ENCODE results near the gene MSRB1.
A peak's percentile ranks its signal among the peaks of the same experiment; 100 is the strongest.

Gene MSRB1

GRCh38 chr16:1982991-1983543 is 40.1 kb upstream of the MSRB1 start:
- H3K9me3 Mint-ChIP-seq, result no peaks in the 10 kb centered on the region
- H3K36me3 Mint-ChIP-seq, result peaks cover 15% of the 10 kb centered on the region
- ATAC-seq (ENCODE audit: low read depth) (no peak), DNase-seq (ENCODE audit: low spot score in 2 of 2) (no peak)
- H3K27ac Mint-ChIP-seq, result no peak overlapping the region
- H3K27me3 Mint-ChIP-seq, result peaks cover 9% of the 10 kb centered on the region
- H3K4me3 Mint-ChIP-seq, result peak overlapping the region; percentile 80
- H3K4me1 Mint-ChIP-seq, result peaks cover 13% of the 10 kb centered on the region

GRCh38 chr16:1982013-1982433 is 39.0 kb upstream of the MSRB1 start:
- Mint-ChIP-seq H3K27me3 (peaks cover 11% of the 10 kb centered on the region), H3K9me3 (no peaks in the 10 kb centered on the region), H3K4me1 (peaks cover 13% of the 10 kb centered on the region), H3K36me3 (peaks cover 22% of the 10 kb centered on the region), H3K4me3 (no peak overlapping the region), H3K27ac (no peak overlapping the region)
- ATAC-seq (ENCODE audit: low read depth), result no peak
- DNase-seq (ENCODE audit: low spot score in 2 of 2), result no peak

GRCh38 chr16:1981398-1981836 is 38.4 kb upstream of the MSRB1 start, which contains the start of gene NOXO1:
Gene NOXO1 (minus strand): TSS chr16:1981469. CDS start chr16:1981179, 290 bp downstream.
- Mint-ChIP-seq H3K27me3 (peaks cover 11% of the 10 kb centered on the region), H3K4me1 (peaks cover 13% of the 10 kb centered on the region), H3K36me3 (peaks cover 16% of the 10 kb centered on the region), H3K4me3 (peak within 1 kb of the TSS; percentile 14), H3K27ac (peak within 1 kb of the TSS; percentile 15), H3K9me3 (no peaks in the 10 kb centered on the region)
- ATAC-seq (ENCODE audit: low read depth) (peak; percentile 53), DNase-seq (ENCODE audit: low spot score in 2 of 2) (no peak)

GRCh38 chr16:1980770-1981087 is 37.7 kb upstream of the MSRB1 start:
- ATAC-seq (ENCODE audit: low read depth), result no peak
- Mint-ChIP-seq H3K27ac (no peak overlapping the region), H3K27me3 (peaks cover 11% of the 10 kb centered on the region), H3K4me3 (no peak overlapping the region), H3K9me3 (no peaks in the 10 kb centered on the region), H3K36me3 (peaks cover 19% of the 10 kb centered on the region), H3K4me1 (peaks cover 13% of the 10 kb centered on the region)
- DNase-seq (ENCODE audit: low spot score in 2 of 2), result no peak

- no peak for ATAC-seq (ENCODE audit: low read depth)
- H3K27ac Mint-ChIP-seq, result no peak overlapping the region
- peaks cover 11% of the 10 kb centered on the region for H3K27me3 Mint-ChIP-seq
- H3K9me3 Mint-ChIP-seq, result no peaks in the 10 kb centered on the region
- H3K4me3 Mint-ChIP-seq, result peak overlapping the region; percentile 14
- DNase-seq (ENCODE audit: low spot score in 2 of 2), result no peak
- peaks cover 13% of the 10 kb centered on the region for H3K4me1 Mint-ChIP-seq
- peaks cover 19% of the 10 kb centered on the region for H3K36me3 Mint-ChIP-seq
Observed at GRCh38 chr16:1980030-1980769, 37.2 kb upstream of the MSRB1 start.

GRCh38 chr16:1979271-1980029 is 36.5 kb upstream of the MSRB1 start:
- no peak overlapping the region for H3K4me3 Mint-ChIP-seq
- peak; percentile 16 for ATAC-seq (ENCODE audit: low read depth)
- H3K4me1 Mint-ChIP-seq, result peaks cover 8% of the 10 kb centered on the region
- H3K36me3 Mint-ChIP-seq, result peaks cover 25% of the 10 kb centered on the region
- DNase-seq (ENCODE audit: low spot score in 2 of 2), result peak; percentile 27 to 37
- H3K27ac Mint-ChIP-seq, result no peak overlapping the region
- no peaks in the 10 kb centered on the region for H3K9me3 Mint-ChIP-seq
- H3K27me3 Mint-ChIP-seq, result peaks cover 11% of the 10 kb centered on the region

- H3K27ac Mint-ChIP-seq, result no peak overlapping the region
- H3K4me1 Mint-ChIP-seq, result peaks cover 8% of the 10 kb centered on the region
- H3K9me3 Mint-ChIP-seq, result no peaks in the 10 kb centered on the region
- H3K27me3 Mint-ChIP-seq, result peaks cover 11% of the 10 kb centered on the region
- DNase-seq (ENCODE audit: low spot score in 2 of 2) (no peak), ATAC-seq (ENCODE audit: low read depth) (no peak)
- H3K4me3 Mint-ChIP-seq, result no peak overlapping the region
- H3K36me3 Mint-ChIP-seq, result peaks cover 25% of the 10 kb centered on the region
Observed at GRCh38 chr16:1978476-1979120, 35.6 kb upstream of the MSRB1 start.

- no peak for ATAC-seq (ENCODE audit: low read depth)
- H3K27ac Mint-ChIP-seq, result no peak overlapping the region
Observed at GRCh38 chr16:1977875-1978268, 34.9 kb upstream of the MSRB1 start.

GRCh38 chr16:1976951-1977874 is 34.2 kb upstream of the MSRB1 start:
- Mint-ChIP-seq H3K4me3 (no peak overlapping the region), H3K4me1 (peaks cover 6% of the 10 kb centered on the region), H3K27ac (no peak overlapping the region), H3K27me3 (peaks cover 9% of the 10 kb centered on the region), H3K9me3 (no peaks in the 10 kb centered on the region), H3K36me3 (peaks cover 30% of the 10 kb centered on the region)
- ATAC-seq (ENCODE audit: low read depth) (no peak), DNase-seq (ENCODE audit: low spot score in 2 of 2) (no peak)

More at GRCh38 chr16:1977875-1978268, 34.9 kb upstream of the MSRB1 start:
- H3K4me1 Mint-ChIP-seq, result peaks cover 6% of the 10 kb centered on the region
- no peak overlapping the region for H3K4me3 Mint-ChIP-seq
- H3K36me3 Mint-ChIP-seq, result peaks cover 28% of the 10 kb centered on the region
- no peak for DNase-seq (ENCODE audit: low spot score in 2 of 2)
- no peaks in the 10 kb centered on the region for H3K9me3 Mint-ChIP-seq
- H3K27me3 Mint-ChIP-seq, result peaks cover 11% of the 10 kb centered on the region

GRCh38 chr16:1976216-1976520 is 33.2 kb upstream of the MSRB1 start:
- ATAC-seq (ENCODE audit: low read depth), result no peak
- H3K27me3 Mint-ChIP-seq, result peaks cover 5% of the 10 kb centered on the region
- peaks cover 30% of the 10 kb centered on the region for H3K36me3 Mint-ChIP-seq
- peaks cover 11% of the 10 kb centered on the region for H3K4me1 Mint-ChIP-seq
- H3K27ac Mint-ChIP-seq, result no peak overlapping the region
- H3K9me3 Mint-ChIP-seq, result no peaks in the 10 kb centered on the region
- no peak overlapping the region for H3K4me3 Mint-ChIP-seq
- DNase-seq (ENCODE audit: low spot score in 2 of 2), result no peak

- peaks cover 5% of the 10 kb centered on the region for H3K27me3 Mint-ChIP-seq
- H3K4me1 Mint-ChIP-seq, result peaks cover 15% of the 10 kb centered on the region
- ATAC-seq (ENCODE audit: low read depth) (no peak), DNase-seq (ENCODE audit: low spot score in 2 of 2) (no peak)
- no peak overlapping the region for H3K4me3 Mint-ChIP-seq
- H3K36me3 Mint-ChIP-seq, result peaks cover 30% of the 10 kb centered on the region
- no peak overlapping the region for H3K27ac Mint-ChIP-seq
- no peaks in the 10 kb centered on the region for H3K9me3 Mint-ChIP-seq
Observed at GRCh38 chr16:1975432-1976215, 32.6 kb upstream of the MSRB1 start.

GRCh38 chr16:1974157-1975070 is 31.4 kb upstream of the MSRB1 start:
- H3K4me3 Mint-ChIP-seq, result peak overlapping the region; percentile 50
- ATAC-seq (ENCODE audit: low read depth), result no peak
- peaks cover 30% of the 10 kb centered on the region for H3K36me3 Mint-ChIP-seq
- H3K9me3 Mint-ChIP-seq, result no peaks in the 10 kb centered on the region
- H3K27ac Mint-ChIP-seq, result no peak overlapping the region
- no peak for DNase-seq (ENCODE audit: low spot score in 2 of 2)
- H3K27me3 Mint-ChIP-seq, result peaks cover 5% of the 10 kb centered on the region
- H3K4me1 Mint-ChIP-seq, result peaks cover 15% of the 10 kb centered on the region

Data from memory B cell (primary cell).